ENCODE data around the gene MTCH1.
"Not testable (repeated sequence)": the region's sequence is repeated elsewhere in the genome, so short reads cannot be mapped to it uniquely, and the experiment has no call there.

Gene MTCH1

GRCh38 chr6:36999751-37000125, 13.7 kb upstream of the MTCH1 start:
- DNase-seq (ENCODE audit: low read depth, low spot score) = no peak
- CTCF ChIA-PET = interaction anchor here (1.2 kb wide), 1 partner anchor 19 kb away, joined by 5 read pairs; no protein-coding TSS in a partner anchor
- POLR2A ChIA-PET = no interaction called here
- TF ChIP-seq CTCF (IDR thresholded peaks at IDR 0.05; ENCODE audit: insufficient read depth, low read length, missing control alignments) = no peak
- no peak overlapping the region for H3K4me3 ChIP-seq (ENCODE audit: low read depth, low read length)

- no peak for TF ChIP-seq CTCF (IDR thresholded peaks at IDR 0.05; ENCODE audit: insufficient read depth, low read length, missing control alignments)
- ChIA-PET CTCF (interaction anchor here (1.0 to 1.2 kb wide), 3 partner anchors 18 to 240 kb away, joined by 3 to 5 read pairs (median 3); no protein-coding TSS in a partner anchor), POLR2A (no interaction called here)
- DNase-seq (ENCODE audit: low read depth, low spot score) = no peak
- H3K4me3 ChIP-seq (ENCODE audit: low read depth, low read length) = no peak overlapping the region
These were observed 13.2 kb upstream of the MTCH1 start for GRCh38 chr6:36999061-36999750.

GRCh38 chr6:36998723-36999038, 12.7 kb upstream of the MTCH1 start:
- DNase-seq (ENCODE audit: low read depth, low spot score) = no peak
- H3K4me3 ChIP-seq (ENCODE audit: low read depth, low read length) = no peak overlapping the region
- no peak for TF ChIP-seq CTCF (IDR thresholded peaks at IDR 0.05; ENCODE audit: insufficient read depth, low read length, missing control alignments)
- ChIA-PET CTCF (interaction anchor here (1.0 to 1.1 kb wide), 2 partner anchors 19 to 239 kb away, joined by 3 read pairs; no protein-coding TSS in a partner anchor), POLR2A (no interaction called here)

- no peak for DNase-seq (ENCODE audit: low read depth, low spot score)
- H3K4me3 ChIP-seq (ENCODE audit: low read depth, low read length) = no peak overlapping the region
- ChIA-PET POLR2A (interaction anchor here (1.0 kb wide), 1 partner anchor 12 kb away, joined by 4 read pairs; the partner anchor contains the start of gene MTCH1), CTCF (interaction anchor here (1.0 to 1.9 kb wide), 4 partner anchors 8 to 239 kb away, joined by 3 to 5 read pairs (median 3); no protein-coding TSS in a partner anchor)
- no peak for TF ChIP-seq CTCF (IDR thresholded peaks at IDR 0.05; ENCODE audit: insufficient read depth, low read length, missing control alignments)
These were observed 12.1 kb upstream of the MTCH1 start for GRCh38 chr6:36997811-36998722.

- POLR2A ChIA-PET; H3K4me3 ChIP-seq (ENCODE audit: low read depth, low read length); DNase-seq (ENCODE audit: low read depth, low spot score): not testable (repeated sequence)
- CTCF ChIA-PET = interaction anchor here (0.7 to 5.5 kb wide), 4 partner anchors 12 to 105 kb away, joined by 3 to 24 read pairs (median 4); partner anchors contain the start of gene C6orf89
These were observed 4.4 kb upstream of the MTCH1 start for GRCh38 chr6:36990401-36990800.

- CTCF ChIA-PET = interaction anchor here (1.1 to 5.5 kb wide), 3 partner anchors 29 to 104 kb away, joined by 4 to 24 read pairs (median 5); partner anchors contain the start of gene C6orf89
- POLR2A ChIA-PET = no interaction called here
- no peak for TF ChIP-seq CTCF (IDR thresholded peaks at IDR 0.05; ENCODE audit: insufficient read depth, low read length, missing control alignments)
- H3K4me3 ChIP-seq (ENCODE audit: low read depth, low read length) = no peak overlapping the region
- DNase-seq (ENCODE audit: low read depth, low spot score) = no peak
These were observed 3.3 kb upstream of the MTCH1 start for GRCh38 chr6:36989264-36989663.

All from AG04449 (cell line).